GOT3 (cell line): ENCODE results near the gene KIFC3.
"Not testable (repeated sequence)": the region's sequence is repeated elsewhere in the genome, so short reads cannot be mapped to it uniquely, and the experiment has no call there.

Experiments
- DNase-seq: peaks from one replicate; lab custom pipeline; 2025; ENCODE audit warnings: mixed read lengths; lab: John Stamatoyannopoulos, UW

The KIFC3 gene

DNA sequence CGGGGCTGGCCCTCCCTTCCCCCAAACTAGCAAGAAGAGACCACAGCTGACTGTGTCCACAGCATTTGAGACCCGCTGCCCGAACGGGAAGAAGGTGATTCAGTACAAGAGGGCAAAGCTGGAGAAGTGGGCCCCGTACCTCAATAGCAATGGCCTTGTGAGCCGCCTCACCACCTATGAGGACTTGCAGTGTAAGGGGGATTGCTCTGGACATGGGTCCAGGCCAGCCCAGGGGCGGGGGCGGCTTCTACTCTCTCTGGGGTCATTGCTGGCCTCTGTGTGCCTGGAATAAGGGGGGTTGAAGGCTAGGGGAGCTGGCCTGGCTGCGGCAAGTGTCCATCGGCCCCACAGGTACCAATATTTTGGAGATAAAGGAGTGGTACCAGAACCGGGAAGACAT is 79.6 kb downstream of the KIFC3 start:
- DNase-seq: no peak

DNA sequence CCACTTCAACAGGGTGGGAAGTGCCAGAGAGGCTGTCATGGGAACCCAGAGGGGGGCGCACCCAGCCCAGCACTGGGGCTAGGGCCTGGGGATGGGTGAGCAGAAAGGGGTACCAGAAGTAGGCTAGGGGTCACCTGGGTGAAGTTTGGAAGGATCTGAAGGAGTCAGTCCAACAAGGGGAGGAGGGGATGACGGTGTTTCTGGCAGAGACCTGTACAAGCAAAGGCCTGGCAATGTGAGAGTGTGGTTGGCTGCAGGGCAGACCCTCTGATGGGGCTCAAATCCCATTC is 80.1 kb downstream of the KIFC3 start:
- no peak for DNase-seq

DNA sequence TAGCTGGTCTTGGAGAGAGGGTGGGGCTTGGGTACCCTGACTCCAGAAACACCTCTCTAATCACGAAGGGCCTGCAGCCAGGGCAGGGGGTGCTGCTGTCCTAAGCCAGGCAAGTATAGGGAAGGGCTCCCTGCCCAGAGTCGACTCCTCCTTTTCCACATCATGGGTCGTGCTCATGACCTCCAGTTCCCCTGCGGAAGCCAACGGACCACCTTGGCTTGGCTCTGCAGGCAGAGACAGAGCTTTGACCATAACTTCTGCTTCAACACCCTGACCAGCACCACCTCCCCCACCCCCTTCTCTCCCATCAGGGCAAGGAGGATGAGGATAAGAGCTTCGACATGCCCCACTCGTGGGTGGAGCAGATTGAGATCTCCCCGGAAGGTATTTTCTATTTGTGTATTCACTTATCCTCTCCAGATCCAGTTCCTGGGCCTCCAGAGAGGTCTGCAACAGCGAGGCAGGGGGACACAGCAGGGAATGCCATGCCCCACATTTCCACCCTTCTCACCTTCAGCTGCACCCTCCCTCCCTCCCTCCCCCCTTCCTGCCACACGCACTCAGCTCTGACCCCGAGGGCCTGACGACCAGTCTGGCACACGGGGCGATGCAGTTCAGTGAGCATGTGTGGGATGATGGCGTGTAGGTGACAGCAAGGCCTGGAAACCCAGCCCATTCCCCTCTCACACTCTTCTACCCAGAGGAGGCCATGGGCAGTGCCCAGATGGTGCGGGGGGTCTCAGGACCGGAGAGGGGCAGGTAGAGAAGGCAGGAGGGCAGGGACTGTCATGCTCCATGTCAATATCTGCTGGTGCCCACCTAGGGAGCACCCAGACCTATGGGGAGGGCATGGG is 80.7 kb downstream of the KIFC3 start:
- DNase-seq: no peak

GRCh38 chr16:57720142-57720575 is 82.1 kb downstream of the KIFC3 start:
- peak; percentile 13 for DNase-seq

- DNase-seq: no peak
Observed at GRCh38 chr16:57714047-57714446, 88.2 kb downstream of the KIFC3 start.

DNA sequence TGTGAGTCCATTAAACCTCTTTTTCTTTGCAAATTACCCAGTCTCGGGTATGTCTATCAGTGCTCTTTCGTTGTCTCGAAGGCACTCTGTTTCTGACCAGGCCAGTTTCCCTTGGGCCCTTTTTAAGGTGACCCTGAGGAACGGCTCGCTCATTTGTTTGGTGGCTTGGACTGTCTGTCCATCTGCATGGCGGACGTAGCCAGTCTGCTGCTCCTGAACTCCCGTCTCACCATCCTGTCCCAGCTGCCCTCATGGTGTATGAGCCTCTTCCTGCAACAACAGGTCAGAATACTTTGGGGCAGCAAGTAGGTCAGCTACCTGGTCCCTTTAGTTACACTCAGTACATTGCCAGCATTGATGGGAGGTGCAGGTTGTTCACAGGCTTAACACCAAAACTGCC is 88.7 kb downstream of the KIFC3 start:
- DNase-seq: no peak

DNA sequence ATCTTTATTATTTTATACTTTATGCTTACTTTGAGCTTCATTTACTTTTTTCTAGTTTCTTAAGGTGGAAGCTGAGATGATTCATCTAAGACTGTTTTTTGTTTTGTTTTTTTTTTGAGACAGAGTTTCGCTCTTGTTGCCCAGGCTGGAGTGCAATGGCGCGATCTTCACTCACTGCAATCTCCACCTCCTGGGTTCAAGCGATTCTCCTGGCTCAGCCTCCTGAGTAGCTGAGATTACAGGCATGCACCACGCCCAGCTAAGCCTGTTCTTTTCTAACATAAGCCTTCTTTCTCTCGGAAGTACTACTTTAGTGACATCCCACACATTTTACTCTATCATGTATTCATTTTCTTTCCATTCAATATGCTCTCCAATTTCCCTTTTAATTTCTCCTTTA is 89.7 kb downstream of the KIFC3 start:
- DNase-seq: not testable (repeated sequence)

GRCh38 chr16:57711993-57712392 is 90.3 kb downstream of the KIFC3 start:
- DNase-seq: no peak

GRCh38 chr16:57711346-57711745 is 90.9 kb downstream of the KIFC3 start:
- no peak for DNase-seq

- no peak for DNase-seq
Observed at GRCh38 chr16:57709663-57710062, 92.6 kb downstream of the KIFC3 start.
